HG02970 (cell line): ENCODE measurements around the gene ANKDD1A.

Experiments used
- ATAC-seq: cut with Tn5 transposase; IDR thresholded peaks from one replicate; pipeline ENCODE4 v1.9.1; 2021; ENCODE audit warnings: mild to moderate bottlenecking, moderate library complexity, moderate number of reproducible peaks; ENCODE audit not compliant: unreplicated experiment, low FRiP score

ANKDD1A gene

GRCh38 chr15:64895285-64896065, 16.2 kb upstream of the ANKDD1A start:
- ATAC-seq = no peak

- ATAC-seq = no peak
Observed at GRCh38 chr15:64896371-64897069, 15.2 kb upstream of the ANKDD1A start.

GRCh38 chr15:64897345-64897985, 14.2 kb upstream of the ANKDD1A start:
- ATAC-seq = no peak

GRCh38 chr15:64898406-64898805, 13.3 kb upstream of the ANKDD1A start:
- ATAC-seq = no peak

GRCh38 chr15:64901141-64901540, 10.6 kb upstream of the ANKDD1A start:
- ATAC-seq = no peak

- no peak for ATAC-seq
Observed at GRCh38 chr15:64901914-64902313, 9.8 kb upstream of the ANKDD1A start.

GRCh38 chr15:64902863-64903262, 8.8 kb upstream of the ANKDD1A start:
- no peak for ATAC-seq

GRCh38 chr15:64903326-64903950, 8.3 kb upstream of the ANKDD1A start:
- no peak for ATAC-seq

GRCh38 chr15:64904189-64904588, 7.5 kb upstream of the ANKDD1A start:
- no peak for ATAC-seq

- no peak for ATAC-seq
Observed at GRCh38 chr15:64905119-64905831, 6.4 kb upstream of the ANKDD1A start.

- no peak for ATAC-seq
Observed at GRCh38 chr15:64905941-64906340, 5.8 kb upstream of the ANKDD1A start.

GRCh38 chr15:64906402-64906801, 5.3 kb upstream of the ANKDD1A start:
- no peak for ATAC-seq

- ATAC-seq = no peak
Observed at GRCh38 chr15:64907991-64908390, 3.7 kb upstream of the ANKDD1A start.

GRCh38 chr15:64909546-64909945, 2.2 kb upstream of the ANKDD1A start:
- no peak for ATAC-seq

- ATAC-seq = no peak
Observed at GRCh38 chr15:64912379-64913325, 950 bp downstream of the ANKDD1A start.

- ATAC-seq = no peak
Observed at GRCh38 chr15:64915518-64916227, 4.0 kb downstream of the ANKDD1A start.

GRCh38 chr15:64916365-64916764, 4.7 kb downstream of the ANKDD1A start:
- ATAC-seq = no peak

GRCh38 chr15:64917211-64917610, 5.5 kb downstream of the ANKDD1A start:
- no peak for ATAC-seq

GRCh38 chr15:64919721-64920120, 8.0 kb downstream of the ANKDD1A start:
- ATAC-seq = no peak
